HL-60 (cell line): ENCODE measurements around the gene C14orf180.

Experiments used
- DNase-seq, 2 experiments: peaks; one replicate each; pipeline ENCODE4 v3.0.0-alpha.2; 2010 to 2020; ENCODE audit warnings: low read depth in 1 of 2, low spot score in 1 of 2
- H3K27ac ChIP-seq: fragments of 250-450 bp; sonication (Bioruptor Pico); replicated peaks from 2 replicates; pipeline ENCODE4 v1.5.1; 2020; ENCODE audit warnings: mild to moderate bottlenecking, moderate library complexity
- H3K27me3 ChIP-seq: fragments of 250-450 bp; sonication (Bioruptor Pico); 2 replicates; pipeline ENCODE4 v1.5.1; 2021; ENCODE audit warnings: mild to moderate bottlenecking, moderate library complexity; ENCODE audit not compliant: insufficient read depth, poor library complexity, severe bottlenecking
- H3K4me3 ChIP-seq: replicated peaks from 2 replicates; pipeline ENCODE4 v1.5.1; 2011; ENCODE audit warnings: mild to moderate bottlenecking, control low read depth, low read length; ENCODE audit not compliant: insufficient read depth
- GABPA ChIP-seq: IDR thresholded peaks from 2 replicates; pipeline ENCODE4 v1.6.1; 2012; ENCODE audit warnings: low read depth
- POLR2AphosphoS5 ChIP-seq: IDR thresholded peaks from 2 replicates; pipeline ENCODE4 v1.6.1; 2012; ENCODE audit warnings: low read depth
- SPI1 ChIP-seq: IDR thresholded peaks from 2 replicates; pipeline ENCODE4 v1.6.1; 2012; ENCODE audit warnings: low read depth, mild to moderate bottlenecking, borderline replicate concordance
- TF ChIP-seq, protein P1 (sequence below): IDR thresholded peaks from one replicate; pipeline ENCODE4 v1.5.1; 2011; ENCODE audit warnings: low read length, control low read depth, inconsistent platforms; ENCODE audit not compliant: insufficient read depth
- TF ChIP-seq, protein P2 (sequence below): IDR thresholded peaks from 2 replicates; pipeline ENCODE4 v1.6.1; 2012; ENCODE audit warnings: low read depth; ENCODE audit not compliant: insufficient replicate concordance

C14orf180 gene

DNA sequence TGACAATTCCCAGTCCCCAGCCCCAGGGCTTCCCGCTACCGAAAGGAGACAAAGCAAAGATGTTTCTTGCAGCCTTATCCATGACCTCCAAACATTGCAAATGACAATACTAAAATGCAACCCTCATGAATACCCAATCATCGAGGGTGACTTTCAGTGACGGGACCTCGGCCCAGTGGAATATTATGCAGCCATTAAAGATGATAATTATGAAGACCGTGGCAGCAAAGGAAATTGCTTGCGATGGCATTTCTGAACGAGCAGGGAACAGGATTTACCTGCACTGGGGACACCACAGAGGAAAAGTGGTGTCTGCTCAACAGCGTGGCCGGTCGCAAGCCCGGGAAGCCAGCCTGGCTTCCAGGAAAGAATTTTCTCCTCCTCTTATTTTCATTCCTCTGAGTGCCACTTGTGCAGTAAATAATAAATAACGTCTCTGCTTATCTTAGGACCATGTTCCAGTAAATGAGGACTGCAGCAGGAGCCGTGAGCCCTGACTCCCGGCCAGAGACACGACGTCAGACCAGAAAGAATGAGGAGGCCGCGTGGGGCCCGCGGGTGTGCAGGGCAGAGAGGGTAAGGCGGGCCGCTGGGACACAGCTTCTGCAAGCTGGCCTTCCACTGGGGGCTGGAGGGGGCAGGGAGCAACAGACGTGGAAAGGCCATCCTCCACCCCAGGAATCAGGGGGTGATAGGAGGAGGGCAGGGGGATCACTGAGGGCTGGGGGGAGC is 6.6 kb downstream of the C14orf180 start:
- no peak for DNase-seq
- peaks cover 4% of the 10 kb centered on the region for H3K27me3 ChIP-seq
- no peak overlapping the region for H3K27ac ChIP-seq
- no peak overlapping the region for H3K4me3 ChIP-seq
- TF ChIP-seq, protein P1, sequence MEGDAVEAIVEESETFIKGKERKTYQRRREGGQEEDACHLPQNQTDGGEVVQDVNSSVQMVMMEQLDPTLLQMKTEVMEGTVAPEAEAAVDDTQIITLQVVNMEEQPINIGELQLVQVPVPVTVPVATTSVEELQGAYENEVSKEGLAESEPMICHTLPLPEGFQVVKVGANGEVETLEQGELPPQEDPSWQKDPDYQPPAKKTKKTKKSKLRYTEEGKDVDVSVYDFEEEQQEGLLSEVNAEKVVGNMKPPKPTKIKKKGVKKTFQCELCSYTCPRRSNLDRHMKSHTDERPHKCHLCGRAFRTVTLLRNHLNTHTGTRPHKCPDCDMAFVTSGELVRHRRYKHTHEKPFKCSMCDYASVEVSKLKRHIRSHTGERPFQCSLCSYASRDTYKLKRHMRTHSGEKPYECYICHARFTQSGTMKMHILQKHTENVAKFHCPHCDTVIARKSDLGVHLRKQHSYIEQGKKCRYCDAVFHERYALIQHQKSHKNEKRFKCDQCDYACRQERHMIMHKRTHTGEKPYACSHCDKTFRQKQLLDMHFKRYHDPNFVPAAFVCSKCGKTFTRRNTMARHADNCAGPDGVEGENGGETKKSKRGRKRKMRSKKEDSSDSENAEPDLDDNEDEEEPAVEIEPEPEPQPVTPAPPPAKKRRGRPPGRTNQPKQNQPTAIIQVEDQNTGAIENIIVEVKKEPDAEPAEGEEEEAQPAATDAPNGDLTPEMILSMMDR: no peak
- TF ChIP-seq SPI1: no peak
- no peak for TF ChIP-seq POLR2AphosphoS5
- TF ChIP-seq GABPA: no peak
- TF ChIP-seq, protein P2, sequence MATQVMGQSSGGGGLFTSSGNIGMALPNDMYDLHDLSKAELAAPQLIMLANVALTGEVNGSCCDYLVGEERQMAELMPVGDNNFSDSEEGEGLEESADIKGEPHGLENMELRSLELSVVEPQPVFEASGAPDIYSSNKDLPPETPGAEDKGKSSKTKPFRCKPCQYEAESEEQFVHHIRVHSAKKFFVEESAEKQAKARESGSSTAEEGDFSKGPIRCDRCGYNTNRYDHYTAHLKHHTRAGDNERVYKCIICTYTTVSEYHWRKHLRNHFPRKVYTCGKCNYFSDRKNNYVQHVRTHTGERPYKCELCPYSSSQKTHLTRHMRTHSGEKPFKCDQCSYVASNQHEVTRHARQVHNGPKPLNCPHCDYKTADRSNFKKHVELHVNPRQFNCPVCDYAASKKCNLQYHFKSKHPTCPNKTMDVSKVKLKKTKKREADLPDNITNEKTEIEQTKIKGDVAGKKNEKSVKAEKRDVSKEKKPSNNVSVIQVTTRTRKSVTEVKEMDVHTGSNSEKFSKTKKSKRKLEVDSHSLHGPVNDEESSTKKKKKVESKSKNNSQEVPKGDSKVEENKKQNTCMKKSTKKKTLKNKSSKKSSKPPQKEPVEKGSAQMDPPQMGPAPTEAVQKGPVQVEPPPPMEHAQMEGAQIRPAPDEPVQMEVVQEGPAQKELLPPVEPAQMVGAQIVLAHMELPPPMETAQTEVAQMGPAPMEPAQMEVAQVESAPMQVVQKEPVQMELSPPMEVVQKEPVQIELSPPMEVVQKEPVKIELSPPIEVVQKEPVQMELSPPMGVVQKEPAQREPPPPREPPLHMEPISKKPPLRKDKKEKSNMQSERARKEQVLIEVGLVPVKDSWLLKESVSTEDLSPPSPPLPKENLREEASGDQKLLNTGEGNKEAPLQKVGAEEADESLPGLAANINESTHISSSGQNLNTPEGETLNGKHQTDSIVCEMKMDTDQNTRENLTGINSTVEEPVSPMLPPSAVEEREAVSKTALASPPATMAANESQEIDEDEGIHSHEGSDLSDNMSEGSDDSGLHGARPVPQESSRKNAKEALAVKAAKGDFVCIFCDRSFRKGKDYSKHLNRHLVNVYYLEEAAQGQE: no peak

DNA sequence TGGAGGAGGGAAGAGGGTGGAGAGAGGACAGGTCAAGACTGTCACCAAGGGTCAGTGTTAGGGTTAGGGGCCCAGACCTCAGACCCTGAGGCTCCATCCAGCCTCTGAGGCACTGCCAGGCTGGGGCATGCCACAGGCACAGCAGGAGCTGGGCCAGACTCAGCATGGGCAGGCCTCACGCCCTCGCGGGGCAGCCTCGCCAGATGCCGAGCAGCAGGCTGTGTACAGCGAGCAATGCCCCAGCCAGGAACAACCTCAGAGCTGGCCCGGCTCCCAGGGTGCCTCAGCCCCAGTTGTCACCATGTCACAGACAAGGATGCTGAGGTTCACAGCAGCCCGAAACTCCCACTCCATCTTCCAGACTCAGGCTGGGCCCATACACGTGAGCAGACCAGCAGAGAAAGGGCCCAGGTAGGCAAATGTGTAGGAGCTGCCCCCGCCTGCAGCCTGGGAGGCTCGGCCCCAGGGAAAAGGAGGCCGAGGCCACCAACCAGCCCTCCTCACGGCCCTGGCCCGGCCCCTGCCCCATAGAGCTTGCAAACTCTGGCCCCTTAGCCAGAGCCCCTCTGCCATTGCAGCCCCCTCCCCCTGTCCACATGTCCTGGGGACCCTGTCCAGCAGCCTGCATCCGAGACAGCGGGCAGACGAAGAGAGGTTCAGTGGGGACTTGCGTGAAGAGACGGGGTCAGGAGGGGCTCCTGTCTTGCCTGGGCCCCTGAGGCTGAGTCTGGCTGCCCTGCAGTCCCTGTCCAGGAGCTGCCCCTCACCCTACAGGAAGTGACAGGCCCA is 7.5 kb downstream of the C14orf180 start:
- Histone ChIP-seq H3K4me3 (no peak overlapping the region), H3K27me3 (peaks cover 4% of the 10 kb centered on the region), H3K27ac (no peak overlapping the region)
- TF ChIP-seq POLR2AphosphoS5 (no peak), GABPA (no peak), SPI1 (no peak)
- TF ChIP-seq, protein P1: no peak
- TF ChIP-seq, protein P2: no peak
- DNase-seq: no peak

DNA sequence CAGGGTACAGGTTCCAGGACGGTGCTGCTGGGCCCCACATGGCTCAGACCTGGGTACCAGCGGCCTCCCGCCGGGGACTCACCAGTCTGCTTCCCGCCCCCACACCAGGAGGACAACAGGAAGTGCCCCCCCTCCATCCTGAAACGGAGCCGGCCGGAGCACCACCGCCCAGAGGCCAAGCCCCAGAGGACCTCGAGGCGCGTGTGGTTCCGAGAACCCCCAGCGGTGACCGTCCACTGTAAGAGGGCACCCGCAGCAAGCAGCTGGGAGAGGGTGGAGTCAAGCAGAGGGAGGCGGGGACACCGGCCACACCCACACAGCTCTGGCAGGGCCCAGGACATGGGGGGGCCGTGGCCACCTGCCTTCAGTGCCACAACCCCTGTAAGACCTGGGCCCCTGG is 8.1 kb downstream of the C14orf180 start:
- Histone ChIP-seq H3K27ac (no peak overlapping the region), H3K4me3 (no peak overlapping the region), H3K27me3 (peaks cover 4% of the 10 kb centered on the region)
- DNase-seq: no peak
- TF ChIP-seq POLR2AphosphoS5 (no peak), SPI1 (no peak), GABPA (no peak)
- TF ChIP-seq, protein P1: no peak
- TF ChIP-seq, protein P2: no peak
